NK-92 (cell line): ENCODE results near the gene KRTAP5-3.

Experiments
- DNase-seq: peaks from one replicate; lab custom pipeline; 2025; ENCODE audit not compliant: unreplicated experiment; lab: John Stamatoyannopoulos, UW

Gene KRTAP5-3

GRCh38 chr11:1643146-1643690 lies 35.0 kb upstream of the KRTAP5-3 start:
- DNase-seq, result no peak

DNA sequence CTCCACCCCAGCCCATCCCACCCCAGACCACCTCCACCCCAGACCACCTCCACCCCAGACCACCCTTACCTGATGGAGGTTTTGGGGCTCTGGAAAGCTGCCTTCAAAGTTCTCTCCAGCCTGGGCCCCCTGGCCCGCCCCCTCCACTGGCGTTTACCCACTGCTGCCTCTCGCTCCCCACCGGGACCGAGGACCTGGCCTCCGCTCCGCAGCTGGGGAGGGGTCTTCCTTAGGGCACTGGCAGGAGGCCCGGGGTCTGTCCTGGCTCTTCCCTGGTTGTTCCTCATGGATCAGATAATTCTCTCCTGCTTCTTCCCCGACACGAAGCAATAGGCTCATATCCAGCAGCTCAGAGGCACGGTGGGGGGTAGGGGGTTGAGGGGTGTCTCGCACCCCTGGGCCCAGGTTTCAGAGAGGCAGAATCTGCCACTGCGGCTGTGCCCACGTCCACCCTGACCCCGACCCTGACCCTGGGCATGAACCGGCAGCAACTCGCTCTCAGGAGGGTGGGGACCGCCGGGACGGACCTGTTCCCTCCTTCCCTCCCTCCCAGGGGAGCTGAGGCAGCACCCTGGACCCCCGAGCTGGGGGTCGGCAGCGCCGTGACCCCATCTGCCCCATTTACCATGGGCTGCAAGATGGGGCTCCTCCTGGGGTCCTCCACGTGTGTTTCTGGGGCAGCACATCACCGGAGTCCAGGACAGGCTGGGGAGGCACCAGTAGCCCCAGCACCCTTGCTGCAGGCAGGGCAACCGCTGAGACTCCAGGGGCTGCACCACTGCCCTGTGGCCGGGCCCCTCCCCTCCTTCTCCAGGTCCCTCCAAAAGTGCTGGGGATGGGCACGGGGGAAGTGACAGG lies 34.3 kb upstream of the KRTAP5-3 start:
- DNase-seq, result no peak

DNA sequence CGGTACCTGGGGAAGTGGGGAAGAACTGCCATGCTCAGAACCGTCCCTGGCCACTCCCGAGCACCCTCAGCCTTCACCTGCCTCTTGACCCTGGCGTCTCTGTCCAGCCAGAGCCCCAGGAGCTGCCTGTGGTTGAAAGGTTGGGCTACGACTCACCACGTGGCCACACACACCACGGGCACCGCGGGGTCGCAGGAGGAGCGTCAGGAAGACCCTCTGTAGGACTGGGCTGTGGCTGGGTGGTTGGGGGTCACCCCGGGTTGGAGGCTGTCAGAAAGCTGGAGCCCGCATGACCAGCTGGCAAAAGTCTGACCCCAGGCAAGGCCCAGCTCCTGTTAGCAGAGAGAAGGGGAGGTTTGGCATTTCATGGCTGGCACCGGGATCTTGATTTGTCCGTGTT lies 32.8 kb upstream of the KRTAP5-3 start:
- DNase-seq, result no peak

GRCh38 chr11:1640076-1640946 lies 32.0 kb upstream of the KRTAP5-3 start:
- no peak for DNase-seq

DNA sequence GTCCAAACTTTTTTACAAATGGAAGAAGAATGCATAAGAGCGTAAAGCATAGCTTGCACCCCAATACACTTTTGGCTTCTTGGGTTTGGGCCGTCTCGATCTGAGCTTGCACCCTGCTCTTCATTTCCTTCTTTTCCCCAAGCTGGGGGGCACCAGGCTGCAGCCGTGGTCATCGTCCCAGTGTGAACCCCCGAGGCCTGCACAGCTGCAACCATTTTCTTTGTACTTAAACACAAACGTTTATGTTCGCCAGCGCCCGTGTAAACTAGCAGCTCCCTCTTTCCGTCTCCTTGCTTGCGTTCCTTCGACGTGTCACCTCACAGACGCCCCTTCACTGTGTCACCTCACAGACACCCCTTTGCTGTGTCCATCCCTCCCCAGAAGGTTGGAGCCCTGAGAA lies 31.4 kb upstream of the KRTAP5-3 start:
- DNase-seq, result no peak

GRCh38 chr11:1639102-1639620 lies 30.9 kb upstream of the KRTAP5-3 start:
- no peak for DNase-seq

- no peak for DNase-seq
These were observed 30.1 kb upstream of the KRTAP5-3 start for GRCh38 chr11:1638344-1638743.

GRCh38 chr11:1637628-1638027 lies 29.4 kb upstream of the KRTAP5-3 start:
- DNase-seq, result no peak

DNA sequence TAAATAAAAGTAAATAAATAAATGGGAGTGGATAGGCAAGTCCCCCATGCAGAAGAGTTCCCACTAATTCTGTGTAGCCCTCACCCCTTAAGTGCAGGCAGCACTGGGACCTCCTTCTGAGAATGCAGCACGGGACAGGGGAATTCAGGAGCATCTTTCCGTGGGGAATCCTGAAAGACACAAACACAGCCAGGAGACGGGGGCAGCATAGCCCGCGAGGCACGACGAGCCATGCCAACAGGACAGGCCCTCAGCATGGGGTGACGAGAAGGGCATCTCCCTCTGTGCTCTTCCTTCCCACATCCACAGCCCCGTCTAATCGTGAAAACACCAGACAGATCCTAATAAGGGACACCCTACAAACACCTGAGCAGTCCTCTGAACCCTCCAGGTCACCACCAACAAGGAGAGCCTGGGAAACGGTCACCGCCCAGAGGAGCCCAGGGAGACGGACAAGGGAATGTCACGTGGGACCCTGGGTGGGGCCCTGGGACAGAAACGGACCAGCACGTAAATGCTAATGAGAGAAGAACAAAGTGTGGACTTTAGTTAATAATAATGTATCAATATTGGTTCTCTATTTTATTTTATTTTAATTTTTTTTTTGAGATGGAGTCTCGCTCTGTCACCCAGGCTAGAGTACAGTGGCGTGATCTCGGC lies 28.2 kb upstream of the KRTAP5-3 start:
- no peak for DNase-seq

DNA sequence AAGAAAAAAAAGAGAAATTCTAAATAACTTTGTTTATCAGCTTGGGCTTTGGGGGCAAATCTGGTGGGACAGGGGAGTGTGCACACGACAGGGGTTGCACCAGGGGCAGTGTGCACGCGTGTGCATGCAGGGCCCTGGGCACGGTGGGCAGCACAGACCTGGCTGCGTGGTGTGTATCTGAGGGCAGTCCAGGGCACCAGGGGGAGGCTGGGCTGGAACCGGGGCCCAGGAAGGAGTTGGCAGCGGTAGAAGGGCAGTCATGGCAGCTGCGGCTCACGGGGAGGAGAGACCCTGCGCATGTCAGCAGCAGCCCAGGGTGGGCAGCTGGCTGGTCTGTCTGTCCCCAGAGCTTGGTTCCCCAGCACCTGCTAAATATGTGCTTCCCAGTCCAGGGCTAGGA lies 25.6 kb upstream of the KRTAP5-3 start:
- DNase-seq, result no peak

GRCh38 chr11:1632053-1632714 lies 23.9 kb upstream of the KRTAP5-3 start:
- DNase-seq, result no peak

GRCh38 chr11:1631066-1631568 lies 22.9 kb upstream of the KRTAP5-3 start:
- DNase-seq, result no peak

GRCh38 chr11:1630271-1630670 lies 22.0 kb upstream of the KRTAP5-3 start:
- no peak for DNase-seq

DNA sequence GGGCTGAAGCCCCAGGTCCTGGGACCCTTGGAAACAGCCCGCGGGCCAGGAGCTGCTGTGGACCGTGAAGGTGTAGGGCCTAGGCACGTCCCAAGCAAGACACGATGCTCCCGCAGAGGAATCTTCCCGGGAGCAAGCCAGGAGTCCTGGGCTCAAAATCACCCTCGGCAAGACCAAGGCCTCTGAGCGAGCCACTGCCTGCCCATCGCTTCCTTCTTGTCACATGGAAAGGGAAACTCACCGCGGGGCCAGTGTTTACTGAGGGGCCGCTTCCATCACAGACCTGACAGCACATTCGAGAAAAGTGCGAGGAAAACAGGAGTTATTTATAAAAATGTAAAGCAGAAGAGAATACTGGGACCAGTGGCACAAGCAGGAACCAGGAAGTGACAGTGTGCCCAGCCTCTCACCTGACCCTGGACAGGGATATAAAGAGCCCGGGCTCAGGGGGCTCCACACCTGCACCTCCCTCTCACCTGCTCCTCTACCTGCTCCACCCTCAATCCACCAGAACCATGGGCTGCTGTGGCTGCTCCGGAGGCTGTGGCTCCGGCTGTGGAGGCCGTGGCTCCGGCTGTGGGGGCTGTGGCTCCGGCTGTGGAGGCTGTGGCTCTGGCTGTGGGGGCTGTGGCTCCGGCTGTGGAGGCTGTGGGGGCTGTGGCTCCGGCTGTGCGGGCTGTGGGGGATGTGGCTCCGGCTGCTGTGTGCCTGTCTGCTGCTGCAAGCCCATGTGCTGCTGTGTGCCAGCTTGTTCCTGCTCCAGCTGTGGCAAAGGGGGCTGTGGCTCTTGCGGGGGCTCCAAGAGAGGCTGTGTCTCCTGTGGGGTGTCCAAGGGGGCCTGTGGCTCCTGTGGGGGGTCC lies 21.3 kb upstream of the KRTAP5-3 start, which contains the start of gene KRTAP5-5:
Gene KRTAP5-5 (plus strand): TSS at position 450 of the 860 bp plus-strand sequence. CDS start 66 bp downstream, at position 516.
- no peak for DNase-seq

- DNase-seq, result no peak
These were observed 20.5 kb upstream of the KRTAP5-3 start for GRCh38 chr11:1628506-1629325.

DNA sequence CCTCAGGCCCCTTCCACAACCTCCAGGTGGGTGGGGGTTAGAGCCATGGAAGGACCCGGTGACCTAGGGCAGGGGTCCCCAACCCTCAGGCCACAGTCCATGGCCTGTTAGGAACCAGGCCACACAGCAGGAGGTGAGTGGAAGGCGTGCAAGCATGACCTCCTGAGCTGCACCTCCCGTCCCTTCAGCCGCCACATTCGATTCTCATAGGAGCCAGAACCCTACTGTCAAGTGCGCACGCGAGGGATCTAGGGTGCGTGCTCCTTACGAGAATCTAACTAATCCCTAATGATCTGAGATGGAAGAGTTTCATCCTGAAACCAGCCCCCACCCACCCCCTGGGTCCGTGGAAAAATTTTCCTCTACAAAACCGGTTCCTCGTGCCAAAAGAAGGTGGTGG lies 17.3 kb upstream of the KRTAP5-3 start:
- no peak for DNase-seq

DNA sequence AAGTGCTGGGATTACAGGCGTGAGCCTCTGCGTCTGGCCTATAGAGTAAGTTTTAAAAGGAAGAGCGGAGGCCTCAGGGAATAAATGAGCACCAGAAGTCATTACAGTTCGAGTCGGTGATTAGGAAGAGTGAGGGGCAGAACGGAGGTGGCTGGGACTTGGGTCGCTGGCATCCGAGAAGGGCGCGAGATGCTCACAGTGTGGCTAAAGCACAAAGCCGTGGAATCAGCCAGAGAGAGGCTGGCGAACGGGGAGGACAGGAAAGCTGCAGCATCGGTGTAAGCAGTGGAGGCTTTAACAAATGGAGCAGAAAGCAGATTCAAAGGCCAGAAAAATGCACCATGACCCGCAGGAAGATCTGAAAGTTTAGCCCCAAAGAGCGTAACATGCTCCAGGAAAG lies 16.4 kb upstream of the KRTAP5-3 start:
- no peak for DNase-seq

DNA sequence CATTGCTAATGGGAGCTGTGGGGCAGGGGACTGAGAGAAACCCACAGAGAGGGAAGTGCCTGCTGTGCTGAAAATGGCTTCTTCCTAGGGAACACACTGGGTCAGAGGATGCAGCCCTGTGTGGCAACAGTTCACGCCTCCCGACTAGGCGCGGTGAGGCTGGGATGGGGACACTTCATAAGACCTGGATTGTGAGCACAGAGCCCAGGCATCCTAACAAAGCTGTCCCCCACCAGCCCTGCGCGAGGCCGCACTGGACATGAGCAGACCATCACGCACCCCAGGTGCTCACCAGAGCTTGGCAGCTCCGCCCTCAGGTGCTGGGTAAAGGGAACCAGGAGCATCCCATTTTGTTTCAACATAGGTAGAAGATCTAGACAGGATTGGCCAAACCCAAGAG lies 15.5 kb upstream of the KRTAP5-3 start:
- DNase-seq, result no peak
